HTERT RPE-1 (cell line): ENCODE measurements around the gene NIT2.
"Not testable (repeated sequence)": the region's sequence is repeated elsewhere in the genome, so short reads cannot be mapped to it uniquely, and the experiment has no call there.

Experiments used
- in situ Hi-C: fragments of 300-500 bp; cut with MboI; formaldehyde crosslinking; loops from 4 replicates; pipeline ENCODE4 v1.14.3; 2020; ENCODE audit warnings: low sequenced_read_pairs

The NIT2 gene

GRCh38 chr3:100336229-100336628, 1.7 kb downstream of the NIT2 start:
- in situ Hi-C loops = not testable (repeated sequence)

- in situ Hi-C loops = no loop called here
These were observed 4.4 kb downstream of the NIT2 start for GRCh38 chr3:100338911-100339310.

- in situ Hi-C loops = no loop called here
These were observed 5.2 kb downstream of the NIT2 start for GRCh38 chr3:100339786-100340185.

- in situ Hi-C loops = no loop called here
These were observed 6.0 kb downstream of the NIT2 start for GRCh38 chr3:100340527-100340926.

GRCh38 chr3:100348727-100349126, 14.2 kb downstream of the NIT2 start:
- in situ Hi-C loops = no loop called here

GRCh38 chr3:100351770-100352169, 17.2 kb downstream of the NIT2 start:
- in situ Hi-C loops = not testable (repeated sequence)

GRCh38 chr3:100352296-100353231, 18.0 kb downstream of the NIT2 start:
- in situ Hi-C loops = no loop called here

GRCh38 chr3:100354850-100355249, 20.3 kb downstream of the NIT2 start:
- in situ Hi-C loops = no loop called here

- in situ Hi-C loops = no loop called here
These were observed 23.9 kb downstream of the NIT2 start for GRCh38 chr3:100358413-100358812.

GRCh38 chr3:100359035-100359434, 24.5 kb downstream of the NIT2 start:
- in situ Hi-C loops = no loop called here

- in situ Hi-C loops = no loop called here
These were observed 26.4 kb downstream of the NIT2 start for GRCh38 chr3:100360757-100361496.

GRCh38 chr3:100361897-100362296, 27.3 kb downstream of the NIT2 start:
- in situ Hi-C loops = no loop called here

GRCh38 chr3:100364421-100364820, 29.9 kb downstream of the NIT2 start:
- in situ Hi-C loops = no loop called here

- in situ Hi-C loops = no loop called here
These were observed 31.9 kb downstream of the NIT2 start for GRCh38 chr3:100366424-100366823.

- in situ Hi-C loops = no loop called here
These were observed 33.9 kb downstream of the NIT2 start for GRCh38 chr3:100368441-100368840.

- in situ Hi-C loops = no loop called here
These were observed 36.2 kb downstream of the NIT2 start for GRCh38 chr3:100370756-100371155.

- in situ Hi-C loops = no loop called here
These were observed 40.0 kb downstream of the NIT2 start for GRCh38 chr3:100374521-100374920.

- in situ Hi-C loops = no loop called here
These were observed 41.7 kb downstream of the NIT2 start for GRCh38 chr3:100376301-100376700.

- in situ Hi-C loops = no loop called here
These were observed 50.4 kb downstream of the NIT2 start for GRCh38 chr3:100384733-100385525.

GRCh38 chr3:100386437-100387074, 52.0 kb downstream of the NIT2 start:
- in situ Hi-C loops = no loop called here

- in situ Hi-C loops = no loop called here
These were observed 54.5 kb downstream of the NIT2 start for GRCh38 chr3:100389025-100389424.
